Stimulated activated naive CD8-positive, alpha-beta T cell treated with anti-CD3 and anti-CD28 coated beads, Interleukin-15, Interleukin-2, amounts not matched to agents 100 U/mL and 50 U/mL, for 24 hours (primary cell): Measurements from ENCODE around the gene NAV2.
"Not testable (repeated sequence)": the region's sequence is repeated elsewhere in the genome, so short reads cannot be mapped to it uniquely, and the experiment has no call there.

Experiments
- ATAC-seq: fragments of 150-1000 bp; cut with Tn5 transposase; one replicate; pipeline ENCODE4 v1.10.0; 2021
- DNase-seq: peaks from one replicate; pipeline ENCODE4 v3.0.0; 2021

NAV2 gene

GRCh38 chr11:20004866-20005265 is 292.2 kb downstream of the NAV2 start:
- DNase-seq (no peak), ATAC-seq (no peak)

GRCh38 chr11:20005747-20006146 is 293.1 kb downstream of the NAV2 start:
- no peak for DNase-seq
- no peak for ATAC-seq

- not testable (repeated sequence) for ATAC-seq, DNase-seq
Observed at GRCh38 chr11:20006618-20007017, 294.0 kb downstream of the NAV2 start.

- ATAC-seq = no peak
- no peak for DNase-seq
Observed at GRCh38 chr11:20007386-20007785, 294.7 kb downstream of the NAV2 start.

- no peak for DNase-seq
- ATAC-seq = no peak
Observed at GRCh38 chr11:20008190-20008870, 295.7 kb downstream of the NAV2 start.

GRCh38 chr11:20008871-20009644 is 296.4 kb downstream of the NAV2 start:
- ATAC-seq (no peak), DNase-seq (no peak)

- no peak for ATAC-seq
- no peak for DNase-seq
Observed at GRCh38 chr11:20010156-20010850, 297.7 kb downstream of the NAV2 start.

GRCh38 chr11:20010851-20011225 is 298.2 kb downstream of the NAV2 start:
- ATAC-seq (no peak), DNase-seq (no peak)

- DNase-seq = no peak
- no peak for ATAC-seq
Observed at GRCh38 chr11:20011307-20011951, 298.8 kb downstream of the NAV2 start.

- DNase-seq (no peak), ATAC-seq (no peak)
Observed at GRCh38 chr11:20013346-20014066, 300.9 kb downstream of the NAV2 start.

GRCh38 chr11:20014067-20014402 is 301.4 kb downstream of the NAV2 start:
- no peak for ATAC-seq
- no peak for DNase-seq

GRCh38 chr11:20015101-20015500 is 302.5 kb downstream of the NAV2 start:
- ATAC-seq (no peak), DNase-seq (no peak)

GRCh38 chr11:20015529-20016427 is 303.1 kb downstream of the NAV2 start:
- ATAC-seq (no peak), DNase-seq (no peak)

GRCh38 chr11:20016526-20016925 is 303.9 kb downstream of the NAV2 start:
- no peak for ATAC-seq

GRCh38 chr11:20017320-20017719 is 304.7 kb downstream of the NAV2 start:
- ATAC-seq (no peak), DNase-seq (no peak)

More at GRCh38 chr11:20016526-20016925, 303.9 kb downstream of the NAV2 start:
- no peak for DNase-seq

- DNase-seq = no peak
- ATAC-seq = no peak
Observed at GRCh38 chr11:20020198-20020597, 307.6 kb downstream of the NAV2 start.

- ATAC-seq (no peak), DNase-seq (no peak)
Observed at GRCh38 chr11:20020716-20021115, 308.1 kb downstream of the NAV2 start.

- DNase-seq (no peak), ATAC-seq (no peak)
Observed at GRCh38 chr11:20021212-20021611, 308.6 kb downstream of the NAV2 start.

- ATAC-seq (no peak), DNase-seq (no peak)
Observed at GRCh38 chr11:20021771-20022362, 309.2 kb downstream of the NAV2 start.

- ATAC-seq (no peak), DNase-seq (no peak)
Observed at GRCh38 chr11:20022363-20023081, 309.9 kb downstream of the NAV2 start.
